ENCODE measurements around the gene C20orf173.

DNA sequence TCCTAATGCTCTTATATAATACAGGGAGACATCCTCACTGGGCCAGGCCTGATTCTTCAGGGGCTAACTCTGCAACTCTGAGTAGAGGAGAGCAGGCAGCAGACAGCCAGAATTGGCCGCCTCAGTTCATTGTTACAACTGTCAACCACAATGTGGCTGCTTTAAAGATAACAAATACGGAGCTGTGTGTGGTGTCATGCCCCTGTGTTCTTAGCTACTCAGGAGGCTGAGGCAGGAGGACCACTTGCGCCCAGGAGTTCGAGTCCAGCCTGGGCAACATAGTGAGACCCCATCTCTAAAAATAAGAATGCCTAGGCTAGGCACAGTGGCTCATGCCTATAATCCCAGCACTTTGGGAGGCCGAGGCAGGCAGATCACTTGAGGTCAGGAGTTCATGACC is 39.7 kb downstream of the C20orf173 start:
- TF ChIP-seq ZNF274 (IDR thresholded peaks at IDR 0.05; ENCODE audit: low read depth, low read length) (no peak), YY1 (IDR thresholded peaks at IDR 0.05; ENCODE audit: insufficient read depth, insufficient read length) (no peak)

Data from NT2/D1 (cell line).